Measurements from ENCODE around the gene LEKR1. TPM values are rescaled to one million over a fixed set of nuclear protein-coding genes. Genes with fewer than 3 reads are reported as not detected.

Gene LEKR1
- total RNA-seq, 1 donor from 2014 or later, result 0.27 TPM

GRCh38 chr3:157086775-157087174 lies 260.6 kb downstream of the LEKR1 start:
- peak overlapping the region; percentile 97 for H3K27ac Mint-ChIP-seq (ENCODE audit: unreplicated experiment)
- peak overlapping the region; percentile 99 for H3K27ac ChIP-seq (ENCODE audit: low read depth, low read length)
- no peaks in the 10 kb centered on the region for H3K27me3 Mint-ChIP-seq (ENCODE audit: low read depth, unreplicated experiment)
- no peaks in the 10 kb centered on the region for H3K36me3 ChIP-seq (ENCODE audit: insufficient read depth, low read length)
- H2AFZ ChIP-seq (ENCODE audit: low read depth, low read length), result no peak overlapping the region
- no peak overlapping the region for H3K4me3 Mint-ChIP-seq (ENCODE audit: unreplicated experiment)
- H4K20me1 ChIP-seq (ENCODE audit: insufficient read depth, low read length), result no peaks in the 10 kb centered on the region
- peak overlapping the region; percentile 95 for H3K9ac ChIP-seq (ENCODE audit: low read length)
- no peaks in the 10 kb centered on the region for H3K9me3 ChIP-seq (ENCODE audit: insufficient read depth, low read depth, low read length)
- FAIRE-seq (no peak), DNase-seq (ENCODE audit: low read depth) (no peak)
- H3K36me3 Mint-ChIP-seq (ENCODE audit: low read depth, unreplicated experiment), result no peaks in the 10 kb centered on the region
- H3K9me3 Mint-ChIP-seq (ENCODE audit: unreplicated experiment), result no peaks in the 10 kb centered on the region
- H3K79me2 ChIP-seq (ENCODE audit: insufficient read depth, low read length), result no peaks in the 10 kb centered on the region
- H3K27me3 ChIP-seq (ENCODE audit: insufficient read depth, low read length), result no peaks in the 10 kb centered on the region
- H3K4me1 Mint-ChIP-seq (ENCODE audit: low read depth, unreplicated experiment), result peaks cover 42% of the 10 kb centered on the region
- H3K4me1 ChIP-seq (ENCODE audit: insufficient read depth, low read length), result peaks cover 54% of the 10 kb centered on the region
- TF ChIP-seq, protein P1, sequence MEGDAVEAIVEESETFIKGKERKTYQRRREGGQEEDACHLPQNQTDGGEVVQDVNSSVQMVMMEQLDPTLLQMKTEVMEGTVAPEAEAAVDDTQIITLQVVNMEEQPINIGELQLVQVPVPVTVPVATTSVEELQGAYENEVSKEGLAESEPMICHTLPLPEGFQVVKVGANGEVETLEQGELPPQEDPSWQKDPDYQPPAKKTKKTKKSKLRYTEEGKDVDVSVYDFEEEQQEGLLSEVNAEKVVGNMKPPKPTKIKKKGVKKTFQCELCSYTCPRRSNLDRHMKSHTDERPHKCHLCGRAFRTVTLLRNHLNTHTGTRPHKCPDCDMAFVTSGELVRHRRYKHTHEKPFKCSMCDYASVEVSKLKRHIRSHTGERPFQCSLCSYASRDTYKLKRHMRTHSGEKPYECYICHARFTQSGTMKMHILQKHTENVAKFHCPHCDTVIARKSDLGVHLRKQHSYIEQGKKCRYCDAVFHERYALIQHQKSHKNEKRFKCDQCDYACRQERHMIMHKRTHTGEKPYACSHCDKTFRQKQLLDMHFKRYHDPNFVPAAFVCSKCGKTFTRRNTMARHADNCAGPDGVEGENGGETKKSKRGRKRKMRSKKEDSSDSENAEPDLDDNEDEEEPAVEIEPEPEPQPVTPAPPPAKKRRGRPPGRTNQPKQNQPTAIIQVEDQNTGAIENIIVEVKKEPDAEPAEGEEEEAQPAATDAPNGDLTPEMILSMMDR (IDR thresholded peaks at IDR 0.05; ENCODE audit: insufficient read depth, low read depth, low read length), result no peak
- no peak for TF ChIP-seq EZH2 (IDR thresholded peaks at IDR 0.05; ENCODE audit: insufficient read depth, low read length)
- peak overlapping the region; percentile 87 for H3K4me2 ChIP-seq (ENCODE audit: low read length)
- no peak overlapping the region for H3K4me3 ChIP-seq (ENCODE audit: insufficient read depth, low read depth, low read length)

DNA sequence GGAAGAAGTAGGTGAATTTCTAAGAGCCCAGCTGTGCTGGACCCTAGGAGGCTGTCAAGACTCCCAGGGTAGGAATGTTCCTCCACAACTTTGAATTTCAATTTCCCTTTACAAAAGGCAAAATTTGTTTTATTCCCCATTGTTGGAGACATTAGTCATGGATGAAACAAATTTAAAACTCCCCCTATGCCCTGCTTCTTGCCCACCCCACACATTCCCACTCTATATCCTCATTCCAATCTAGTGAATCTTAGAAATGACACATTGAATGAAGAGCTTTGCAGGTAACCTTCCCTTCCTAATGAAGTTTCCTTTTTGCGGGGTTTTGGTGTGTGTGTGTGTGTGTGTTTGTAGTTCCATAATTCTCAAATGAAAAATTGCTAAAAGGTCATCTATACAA lies 261.2 kb downstream of the LEKR1 start:
- no peaks in the 10 kb centered on the region for H3K9me3 ChIP-seq (ENCODE audit: insufficient read depth, low read depth, low read length)
- no peaks in the 10 kb centered on the region for H4K20me1 ChIP-seq (ENCODE audit: insufficient read depth, low read length)
- TF ChIP-seq, protein P1 (IDR thresholded peaks at IDR 0.05; ENCODE audit: insufficient read depth, low read depth, low read length), result no peak
- TF ChIP-seq EZH2 (IDR thresholded peaks at IDR 0.05; ENCODE audit: insufficient read depth, low read length), result no peak
- peak overlapping the region; percentile 87 for H3K4me2 ChIP-seq (ENCODE audit: low read length)
- Mint-ChIP-seq H3K4me3 (ENCODE audit: unreplicated experiment) (no peak overlapping the region), H3K9me3 (ENCODE audit: unreplicated experiment) (no peaks in the 10 kb centered on the region), H3K4me1 (ENCODE audit: low read depth, unreplicated experiment) (peaks cover 43% of the 10 kb centered on the region), H3K36me3 (ENCODE audit: low read depth, unreplicated experiment) (no peaks in the 10 kb centered on the region), H3K27ac (ENCODE audit: unreplicated experiment) (peak overlapping the region; percentile 97), H3K27me3 (ENCODE audit: low read depth, unreplicated experiment) (no peaks in the 10 kb centered on the region)
- peaks cover 54% of the 10 kb centered on the region for H3K4me1 ChIP-seq (ENCODE audit: insufficient read depth, low read length)
- H3K27me3 ChIP-seq (ENCODE audit: insufficient read depth, low read length), result no peaks in the 10 kb centered on the region
- H3K36me3 ChIP-seq (ENCODE audit: insufficient read depth, low read length), result no peaks in the 10 kb centered on the region
- no peak overlapping the region for H3K4me3 ChIP-seq (ENCODE audit: insufficient read depth, low read depth, low read length)
- FAIRE-seq, result no peak
- H3K79me2 ChIP-seq (ENCODE audit: insufficient read depth, low read length), result no peaks in the 10 kb centered on the region
- H3K27ac ChIP-seq (ENCODE audit: low read depth, low read length), result peak overlapping the region; percentile 99
- H2AFZ ChIP-seq (ENCODE audit: low read depth, low read length), result no peak overlapping the region
- H3K9ac ChIP-seq (ENCODE audit: low read length), result peak overlapping the region; percentile 95
- DNase-seq (ENCODE audit: low read depth), result peak; percentile 45

- H3K27me3 Mint-ChIP-seq (ENCODE audit: low read depth, unreplicated experiment), result no peaks in the 10 kb centered on the region
- H3K9me3 Mint-ChIP-seq (ENCODE audit: unreplicated experiment), result no peaks in the 10 kb centered on the region
- peaks cover 41% of the 10 kb centered on the region for H3K4me1 Mint-ChIP-seq (ENCODE audit: low read depth, unreplicated experiment)
- peak overlapping the region; percentile 95 for H3K9ac ChIP-seq (ENCODE audit: low read length)
- no peaks in the 10 kb centered on the region for H3K36me3 ChIP-seq (ENCODE audit: insufficient read depth, low read length)
- H3K36me3 Mint-ChIP-seq (ENCODE audit: low read depth, unreplicated experiment), result no peaks in the 10 kb centered on the region
- peak overlapping the region; percentile 63 for H3K4me3 ChIP-seq (ENCODE audit: insufficient read depth, low read depth, low read length)
- peak overlapping the region; percentile 87 for H3K4me2 ChIP-seq (ENCODE audit: low read length)
- H3K27ac ChIP-seq (ENCODE audit: low read depth, low read length), result peak overlapping the region; percentile 99
- DNase-seq (ENCODE audit: low read depth), result no peak
- H4K20me1 ChIP-seq (ENCODE audit: insufficient read depth, low read length), result no peaks in the 10 kb centered on the region
- H2AFZ ChIP-seq (ENCODE audit: low read depth, low read length), result peak overlapping the region; percentile 81
- H3K27me3 ChIP-seq (ENCODE audit: insufficient read depth, low read length), result no peaks in the 10 kb centered on the region
- H3K79me2 ChIP-seq (ENCODE audit: insufficient read depth, low read length), result no peaks in the 10 kb centered on the region
- H3K4me1 ChIP-seq (ENCODE audit: insufficient read depth, low read length), result peaks cover 49% of the 10 kb centered on the region
- FAIRE-seq, result no peak
- no peaks in the 10 kb centered on the region for H3K9me3 ChIP-seq (ENCODE audit: insufficient read depth, low read depth, low read length)
- peak overlapping the region; percentile 97 for H3K27ac Mint-ChIP-seq (ENCODE audit: unreplicated experiment)
- TF ChIP-seq, protein P1 (IDR thresholded peaks at IDR 0.05; ENCODE audit: insufficient read depth, low read depth, low read length), result no peak
- TF ChIP-seq EZH2 (IDR thresholded peaks at IDR 0.05; ENCODE audit: insufficient read depth, low read length), result no peak
- peak overlapping the region; percentile 83 for H3K4me3 Mint-ChIP-seq (ENCODE audit: unreplicated experiment)
Observed at GRCh38 chr3:157087780-157088600, 261.8 kb downstream of the LEKR1 start.
